ENCODE data around the gene UGT2B11.
"Not testable (repeated sequence)": the region's sequence is repeated elsewhere in the genome, so short reads cannot be mapped to it uniquely, and the experiment has no call there.

Gene UGT2B11

DNA sequence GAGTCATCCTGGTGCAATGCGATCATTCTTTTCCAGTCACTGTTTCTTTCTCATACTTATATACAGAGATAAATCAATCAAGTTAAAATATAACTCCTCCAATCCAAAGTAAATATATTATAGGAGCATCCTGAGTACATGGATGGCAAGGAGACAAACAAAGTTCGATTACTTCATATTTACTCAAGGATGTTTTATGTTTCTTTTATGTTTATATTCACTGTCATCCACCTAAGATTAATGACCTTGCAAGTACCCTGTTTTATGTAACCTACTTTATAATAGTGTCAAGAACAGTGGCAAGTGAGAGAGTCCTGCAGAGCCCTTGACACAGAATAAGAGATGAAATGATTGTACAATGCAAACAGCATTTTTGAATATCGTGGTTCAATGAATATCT lies at the start of gene UGT2B11:
Gene UGT2B11, minus strand, starts transcription at position 33 of the 400 bp plus-strand sequence. Its CDS starts 26 bp downstream, at position 7.
- no peak for DNase-seq

GRCh38 chr4:69253147-69253772 lies 38.7 kb upstream of the UGT2B11 start:
- DNase-seq, result not testable (repeated sequence)

DNA sequence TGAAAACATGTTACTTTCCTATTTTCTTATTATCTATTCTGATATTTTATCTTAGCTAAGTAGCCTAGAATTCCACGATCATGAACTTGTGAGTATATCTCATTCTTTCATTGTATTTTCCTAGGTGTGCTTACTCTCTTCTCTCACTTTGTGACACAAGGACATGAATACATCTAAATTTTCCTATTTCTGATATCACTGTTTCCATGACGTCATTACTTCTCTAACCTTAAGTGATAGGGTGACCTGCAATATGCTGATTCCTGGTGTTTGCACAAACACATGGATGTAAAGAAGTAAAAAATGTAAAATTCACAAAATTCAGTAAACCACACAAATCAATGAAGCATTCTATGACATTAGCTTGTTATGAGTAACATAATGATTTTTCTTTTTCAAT lies 36.3 kb upstream of the UGT2B11 start:
- not testable (repeated sequence) for DNase-seq

DNA sequence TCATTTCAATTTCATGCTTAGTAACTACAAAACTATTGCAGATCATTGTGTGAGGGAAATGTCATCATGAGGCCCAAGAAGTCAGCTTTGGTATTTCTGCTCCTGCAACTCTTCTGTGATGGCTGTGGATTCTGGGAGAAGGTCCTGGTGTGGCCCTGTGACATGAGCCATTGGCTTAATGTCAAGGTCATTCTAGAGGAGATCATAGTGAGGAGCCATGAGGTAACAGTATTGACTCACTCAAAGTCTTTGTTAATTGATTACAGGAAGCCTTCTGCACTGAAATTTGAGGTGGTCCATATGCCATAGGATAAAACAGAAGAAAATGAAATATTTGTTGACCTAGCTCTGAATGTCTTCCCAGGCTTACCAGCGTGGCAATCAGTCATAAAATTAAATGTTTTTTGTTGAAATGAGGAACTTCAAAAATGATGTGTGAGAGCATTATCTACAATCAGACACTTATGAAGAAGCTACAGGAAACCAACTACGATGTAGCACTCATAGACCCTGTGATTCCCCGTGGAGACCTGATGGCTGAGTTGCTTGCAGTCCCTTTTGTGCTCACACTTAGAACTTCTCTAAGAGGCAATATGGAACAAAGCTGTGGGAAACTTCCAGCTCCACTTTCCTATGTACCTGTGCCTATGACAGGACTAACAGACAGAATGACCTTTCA lies 28.2 kb upstream of the UGT2B11 start:
- not testable (repeated sequence) for DNase-seq

- not testable (repeated sequence) for DNase-seq
Observed at GRCh38 chr4:69241746-69242145, 27.2 kb upstream of the UGT2B11 start.

DNA sequence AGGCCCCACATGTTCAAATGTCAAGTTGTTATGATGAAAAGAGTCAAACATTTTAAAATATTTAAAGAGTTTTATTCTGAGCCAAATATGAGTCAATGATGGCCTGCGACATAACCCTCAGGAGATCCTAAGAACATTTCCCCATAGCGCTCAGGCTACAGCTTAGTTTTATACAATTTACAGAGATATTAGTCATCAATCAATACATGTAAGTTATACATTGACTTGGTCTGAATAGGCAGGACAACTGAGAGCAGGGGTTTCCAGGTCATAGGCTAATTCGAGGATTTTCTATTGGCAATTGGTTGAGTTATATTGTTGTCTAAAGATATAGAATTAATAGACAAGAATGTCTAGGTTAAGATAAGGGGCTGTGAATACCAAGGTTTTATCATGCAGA lies 26.2 kb upstream of the UGT2B11 start:
- not testable (repeated sequence) for DNase-seq

GRCh38 chr4:69239557-69240168 lies 25.1 kb upstream of the UGT2B11 start:
- DNase-seq, result peak; percentile 90

- DNase-seq, result no peak
Observed at GRCh38 chr4:69239092-69239491, 24.5 kb upstream of the UGT2B11 start.

GRCh38 chr4:69224891-69225290 lies 10.3 kb upstream of the UGT2B11 start:
- DNase-seq, result no peak

DNA sequence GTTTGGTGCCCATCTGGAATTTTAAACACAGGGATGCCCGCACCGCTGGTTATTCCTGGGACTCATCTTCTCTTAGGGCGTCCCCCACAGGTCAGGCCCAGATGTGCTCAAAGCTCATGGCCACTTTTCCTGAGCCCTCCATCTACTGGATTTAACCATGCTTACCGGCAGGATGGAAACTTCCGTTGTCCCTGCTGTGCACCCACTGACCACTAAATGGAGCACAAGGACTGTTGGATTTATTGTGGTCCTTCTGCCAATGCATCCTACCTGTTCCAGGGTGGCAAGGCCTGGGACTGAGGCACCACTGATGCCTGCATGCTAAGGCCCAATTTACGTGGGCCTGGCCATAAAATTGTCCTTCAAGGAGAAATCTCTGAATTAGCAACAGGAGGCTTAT lies 8.7 kb upstream of the UGT2B11 start:
- DNase-seq, result not testable (repeated sequence)

DNA sequence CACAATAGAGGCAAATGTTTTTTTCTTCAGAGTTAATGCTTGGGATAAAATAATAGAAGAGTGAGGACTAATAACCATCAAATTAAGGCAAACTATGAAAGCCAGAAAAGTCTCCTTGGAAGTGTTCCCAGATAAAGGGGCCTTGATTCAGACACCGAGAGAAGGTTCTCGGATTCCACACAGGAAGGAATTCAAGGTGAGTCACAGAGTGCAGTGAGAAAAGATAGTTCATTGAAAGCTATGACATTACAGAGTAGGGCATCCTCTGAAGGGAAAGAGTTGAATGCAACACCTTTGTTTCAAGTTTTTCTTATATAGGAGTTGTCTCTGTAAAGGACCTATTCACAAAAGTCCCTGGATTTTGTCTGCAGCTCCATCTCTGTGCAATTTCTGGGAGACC lies 3.9 kb upstream of the UGT2B11 start:
- DNase-seq, result not testable (repeated sequence)

- DNase-seq, result no peak
Observed at GRCh38 chr4:69210911-69211310, 3.6 kb downstream of the UGT2B11 start.

- DNase-seq, result not testable (repeated sequence)
Observed at GRCh38 chr4:69198506-69198905, 16.0 kb downstream of the UGT2B11 start.

DNA sequence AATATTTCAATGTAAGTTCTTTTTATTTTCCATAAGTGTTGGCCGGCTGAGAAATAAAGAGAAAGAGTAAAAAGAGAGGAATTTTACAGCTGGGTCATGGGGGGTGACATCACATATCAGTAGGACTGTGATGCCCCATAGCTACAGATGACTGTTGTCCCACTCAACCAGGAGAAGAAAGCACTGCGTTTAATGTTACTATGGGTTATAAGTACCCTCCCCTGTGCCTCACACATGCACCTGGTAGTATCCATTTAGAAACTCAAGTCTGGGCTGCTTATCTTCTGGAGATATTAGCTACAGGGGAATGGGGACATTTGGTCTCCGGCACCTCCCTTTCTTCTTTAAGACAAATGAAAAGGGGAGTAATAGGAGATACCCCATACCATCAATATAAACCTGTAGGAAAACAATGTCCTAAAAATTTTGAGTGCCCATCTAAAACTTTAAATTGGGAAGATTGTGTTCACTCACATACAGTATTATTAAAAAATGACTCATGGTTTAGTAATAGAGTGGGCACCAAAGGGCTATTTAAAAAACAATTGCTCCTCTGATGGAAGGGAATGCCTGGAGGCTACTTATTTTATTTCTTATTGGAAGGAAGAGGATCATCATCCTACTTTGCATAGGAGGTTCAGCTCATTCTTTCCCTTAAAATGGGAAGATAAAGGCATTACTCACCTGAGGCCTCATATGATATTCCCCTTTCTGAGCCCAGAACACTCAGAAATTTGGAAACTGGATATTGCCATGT lies 18.2 kb downstream of the UGT2B11 start:
- no peak for DNase-seq

GRCh38 chr4:69194166-69194565 lies 20.4 kb downstream of the UGT2B11 start:
- no peak for DNase-seq

DNA sequence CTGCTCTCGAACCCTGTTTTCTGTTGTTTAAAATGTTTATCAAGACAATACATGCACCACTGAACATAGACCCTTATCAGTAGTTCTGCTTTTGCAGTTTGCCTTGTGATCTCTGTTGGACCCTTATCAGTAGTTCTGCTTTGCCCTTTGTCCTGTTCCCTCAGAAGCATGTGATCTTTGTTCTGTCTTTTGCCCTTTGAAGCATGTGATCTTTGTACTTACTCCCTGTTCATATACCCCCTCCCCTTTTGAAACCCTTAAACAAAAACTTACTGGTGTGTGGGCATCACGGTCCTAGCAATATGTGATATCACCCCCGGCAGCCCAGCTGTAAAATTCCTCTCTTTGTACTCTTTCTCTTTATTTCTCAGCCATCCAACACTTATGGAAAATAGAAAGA lies 22.6 kb downstream of the UGT2B11 start:
- peak; percentile 74 for DNase-seq

DNA sequence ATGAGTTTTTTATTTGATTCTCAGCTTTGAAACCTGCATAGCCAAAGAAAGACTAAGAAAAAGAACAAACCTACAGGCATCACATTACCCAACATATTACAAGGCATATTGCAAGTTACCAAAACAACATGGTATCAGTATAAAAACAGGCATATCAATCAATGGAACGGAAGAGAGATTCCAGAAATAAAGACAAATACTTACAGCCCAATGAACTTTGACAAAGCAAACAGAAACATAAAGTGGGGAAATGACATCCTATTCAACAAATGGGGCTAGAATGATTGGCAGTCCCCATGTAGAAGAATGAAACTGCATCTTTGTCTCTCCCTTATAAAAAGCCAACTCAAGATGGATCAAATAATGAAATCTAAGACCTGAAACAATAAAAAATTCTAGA lies 23.9 kb downstream of the UGT2B11 start:
- not testable (repeated sequence) for DNase-seq

GRCh38 chr4:69181519-69182169 lies 32.9 kb downstream of the UGT2B11 start:
- not testable (repeated sequence) for DNase-seq

- DNase-seq, result peak; percentile 41
Observed at GRCh38 chr4:69179817-69180216, 34.7 kb downstream of the UGT2B11 start.

DNA sequence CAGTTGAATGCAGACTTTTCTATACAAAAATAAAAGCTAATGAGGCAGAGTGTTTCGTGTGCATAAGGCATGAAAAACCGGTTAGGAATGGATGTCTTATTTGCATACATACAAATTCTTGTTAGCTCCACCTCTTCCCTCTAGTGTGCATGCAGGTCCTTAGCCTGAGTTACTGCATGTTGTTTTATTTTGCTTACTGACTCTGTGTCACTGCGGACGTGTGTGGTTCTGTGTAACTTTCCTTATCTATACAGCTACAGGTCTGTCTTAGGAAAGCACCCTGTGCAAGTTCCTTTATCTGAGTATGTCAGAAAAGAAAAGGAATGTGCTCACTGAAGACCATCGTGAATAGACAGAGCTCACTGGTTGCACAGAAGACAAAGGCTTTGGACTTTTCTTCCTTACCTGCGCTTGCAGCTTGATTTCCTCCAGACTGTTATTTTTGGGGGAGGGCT lies 35.8 kb downstream of the UGT2B11 start:
- peak; percentile 95 for DNase-seq

GRCh38 chr4:69170233-69171134 lies 44.1 kb downstream of the UGT2B11 start:
- peak; percentile 76 for DNase-seq

DNA sequence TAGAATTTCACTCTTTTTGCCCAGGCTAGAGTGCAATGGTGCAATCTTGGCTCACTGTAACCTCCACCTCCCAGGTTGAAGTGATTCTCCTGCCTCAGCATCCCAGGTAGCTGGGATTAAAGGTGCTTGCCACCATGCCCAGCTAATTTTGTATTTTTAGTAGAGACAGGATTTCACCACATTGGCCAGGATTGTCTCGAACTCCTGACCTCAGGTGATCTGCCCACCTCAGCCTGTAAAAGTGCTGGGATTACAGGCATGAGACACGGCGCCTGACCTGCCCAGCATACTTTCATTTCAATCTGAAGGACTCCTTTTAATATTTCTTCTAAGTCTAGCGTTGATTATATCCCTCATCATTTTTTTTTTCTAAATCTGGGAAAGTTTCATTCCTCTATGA lies 45.4 kb downstream of the UGT2B11 start:
- not testable (repeated sequence) for DNase-seq

Data from hematopoietic multipotent progenitor cell treated with erythropoietin and hydrocortisone succinate and interleukin-3 and kit ligand, for 8 days (in vitro differentiated cells).